Ascending aorta (tissue), 2 donors: ENCODE data around the gene RASA3. TPM values are rescaled to one million over a fixed set of nuclear protein-coding genes. Genes with fewer than 3 reads are reported as not detected.

ENCODE experiments used
- DNase-seq, 2 donors: peaks; one replicate each; pipeline ENCODE4 v3.0.0-alpha.2; 2019; ENCODE audit warnings: low spot score in 2 of 2
- H3K27ac ChIP-seq, 2 donors: fragments of 200-600 bp; sonication (generic); one replicate each; pipeline ENCODE4 v1.5.1; 2016 to 2017; ENCODE audit warnings: mild to moderate bottlenecking in 1 of 2
- H3K27me3 ChIP-seq: fragments of 200-600 bp; sonication (generic); one replicate; pipeline ENCODE4 v1.5.1; 2017
- H3K36me3 ChIP-seq, 2 donors: fragments of 200-600 bp; sonication (generic); one replicate each; pipeline ENCODE4 v1.5.1; 2016
- H3K4me1 ChIP-seq, 2 donors: fragments of 200-600 bp; sonication (generic); one replicate each; pipeline ENCODE4 v1.5.1; 2016 to 2017; ENCODE audit warnings: mild to moderate bottlenecking in 1 of 2
- H3K4me3 ChIP-seq, 2 donors: fragments of 200-600 bp; sonication (generic); one replicate each; pipeline ENCODE4 v1.5.1; 2016 to 2017; ENCODE audit warnings: mild to moderate bottlenecking in 1 of 2
- H3K9me3 ChIP-seq, 2 donors: fragments of 200-600 bp; sonication (generic); one replicate each; pipeline ENCODE4 v1.5.1; 2016
- CTCF ChIP-seq, 3 experiments: fragments of 200-600 bp in 2 of 3; fragments of 450-650 bp in 1 of 3; sonication (generic) in 2 of 3; IDR thresholded peaks; one replicate each; pipeline ENCODE4 v1.5.1; 2016 to 2019; ENCODE audit warnings: antibody characterized with exemption in 3 of 3, mild to moderate bottlenecking in 1 of 3, moderate library complexity in 1 of 3
- intact Hi-C: fragments of 100-400 bp; cut with DNase I; formaldehyde crosslinking; loops from one replicate; pipeline ENCODE4 v1.15.1; 2023
- total RNA-seq: library from RNA; depleted of rRNA; stranded (reverse); fragments of >200 nt; gene quantifications from one replicate; pipeline ENCODE4 v1.1.0, GENCODE V29; 2016

Gene RASA3
- total RNA-seq, 1 donor from 2014 or later: 30.7 TPM

- no peaks in the 10 kb centered on the region for H3K36me3 ChIP-seq
- H3K4me3 ChIP-seq: no peak overlapping the region
- no peak overlapping the region for H3K27ac ChIP-seq
- intact Hi-C loops: no loop called here
- peaks cover 0 to 13% of the 10 kb centered on the region in 2 donors for H3K9me3 ChIP-seq
- no peak for TF ChIP-seq CTCF (IDR thresholded peaks at IDR 0.05)
- no peak for DNase-seq
- no peaks in the 10 kb centered on the region for H3K4me1 ChIP-seq
- no peaks in the 10 kb centered on the region for H3K27me3 ChIP-seq
Measured at GRCh38 chr13:114173745-114174144, 41.3 kb upstream of the RASA3 start.

- no peak for TF ChIP-seq CTCF (IDR thresholded peaks at IDR 0.05)
- no peaks in the 10 kb centered on the region for H3K4me1 ChIP-seq
- peak in 1 of 2 donors; percentile 13 for DNase-seq
- no peak overlapping the region for H3K4me3 ChIP-seq
- intact Hi-C loops: no loop called here
- H3K9me3 ChIP-seq: peaks cover 0 to 13% of the 10 kb centered on the region in 2 donors
- no peaks in the 10 kb centered on the region for H3K36me3 ChIP-seq
- H3K27me3 ChIP-seq: no peaks in the 10 kb centered on the region
- no peak overlapping the region for H3K27ac ChIP-seq
Measured at GRCh38 chr13:114173272-114173671, 40.8 kb upstream of the RASA3 start.

GRCh38 chr13:114167885-114168284, 35.5 kb upstream of the RASA3 start:
- no peak for TF ChIP-seq CTCF (IDR thresholded peaks at IDR 0.05)
- intact Hi-C loops: no loop called here
- no peak overlapping the region for H3K27ac ChIP-seq
- peaks cover 0 to 4% of the 10 kb centered on the region in 2 donors for H3K9me3 ChIP-seq
- DNase-seq: no peak
- H3K27me3 ChIP-seq: no peaks in the 10 kb centered on the region
- peaks cover 10 to 17% of the 10 kb centered on the region in 2 donors for H3K4me1 ChIP-seq
- H3K4me3 ChIP-seq: no peak overlapping the region
- no peaks in the 10 kb centered on the region for H3K36me3 ChIP-seq

GRCh38 chr13:114167426-114167825, 35.0 kb upstream of the RASA3 start:
- no peaks in the 10 kb centered on the region for H3K27me3 ChIP-seq
- no peaks in the 10 kb centered on the region for H3K9me3 ChIP-seq
- H3K36me3 ChIP-seq: no peaks in the 10 kb centered on the region
- peak overlapping the region; percentile 76 to 81 for H3K27ac ChIP-seq
- peaks cover 10 to 20% of the 10 kb centered on the region in 2 donors for H3K4me1 ChIP-seq
- intact Hi-C loops: no loop called here
- DNase-seq: no peak
- H3K4me3 ChIP-seq: no peak overlapping the region
- no peak for TF ChIP-seq CTCF (IDR thresholded peaks at IDR 0.05)

- TF ChIP-seq CTCF (IDR thresholded peaks at IDR 0.05): no peak
- H3K27ac ChIP-seq: peak overlapping the region; percentile 76 to 81
- DNase-seq: peak in 1 of 2 donors; percentile 79
- H3K4me1 ChIP-seq: peaks cover 10 to 22% of the 10 kb centered on the region in 2 donors
- H3K9me3 ChIP-seq: no peaks in the 10 kb centered on the region
- H3K36me3 ChIP-seq: no peaks in the 10 kb centered on the region
- intact Hi-C loops: no loop called here
- no peaks in the 10 kb centered on the region for H3K27me3 ChIP-seq
- peak overlapping the region; percentile 1 to 53 for H3K4me3 ChIP-seq
Measured at GRCh38 chr13:114166381-114167131, 34.1 kb upstream of the RASA3 start.
